Ureter (tissue), 1 donor: ENCODE data around the gene IL17RE. TPM values are rescaled to one million over a fixed set of nuclear protein-coding genes. Genes with fewer than 3 reads are reported as not detected.
"Not testable (repeated sequence)": the region's sequence is repeated elsewhere in the genome, so short reads cannot be mapped to it uniquely, and the experiment has no call there.

ENCODE experiments used
- DNase-seq: peaks from one replicate; pipeline ENCODE4 v3.0.0-alpha.2; 2020; ENCODE audit warnings: low spot score
- total RNA-seq: library from RNA; stranded (reverse); gene quantifications from one replicate; pipeline ENCODE4 v1.2.4, GENCODE V29; 2023
- donor health status: DM: yes; HTN: yes; CAD: no.

The IL17RE gene
- total RNA-seq, 1 donor from 2014 or later, result 11.9 TPM

DNA sequence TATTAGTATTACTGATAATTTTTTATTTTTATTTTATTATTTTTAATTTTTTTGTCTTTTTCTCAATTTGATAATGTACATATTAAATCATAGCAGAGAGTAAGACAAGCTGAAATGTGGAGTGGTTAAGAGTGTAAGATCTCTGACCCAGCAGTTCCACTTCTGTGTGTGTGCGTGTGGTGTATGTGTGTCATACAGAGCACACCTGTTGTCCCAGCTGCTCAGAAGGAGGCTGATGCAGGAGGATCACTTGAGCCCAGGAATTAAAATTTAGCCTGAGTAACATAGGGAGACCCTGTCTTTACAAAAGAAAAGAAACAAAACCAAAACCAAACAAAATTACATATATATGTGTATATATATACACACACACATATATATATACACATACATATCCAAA lies 21.2 kb upstream of the IL17RE start:
- no peak for DNase-seq

DNA sequence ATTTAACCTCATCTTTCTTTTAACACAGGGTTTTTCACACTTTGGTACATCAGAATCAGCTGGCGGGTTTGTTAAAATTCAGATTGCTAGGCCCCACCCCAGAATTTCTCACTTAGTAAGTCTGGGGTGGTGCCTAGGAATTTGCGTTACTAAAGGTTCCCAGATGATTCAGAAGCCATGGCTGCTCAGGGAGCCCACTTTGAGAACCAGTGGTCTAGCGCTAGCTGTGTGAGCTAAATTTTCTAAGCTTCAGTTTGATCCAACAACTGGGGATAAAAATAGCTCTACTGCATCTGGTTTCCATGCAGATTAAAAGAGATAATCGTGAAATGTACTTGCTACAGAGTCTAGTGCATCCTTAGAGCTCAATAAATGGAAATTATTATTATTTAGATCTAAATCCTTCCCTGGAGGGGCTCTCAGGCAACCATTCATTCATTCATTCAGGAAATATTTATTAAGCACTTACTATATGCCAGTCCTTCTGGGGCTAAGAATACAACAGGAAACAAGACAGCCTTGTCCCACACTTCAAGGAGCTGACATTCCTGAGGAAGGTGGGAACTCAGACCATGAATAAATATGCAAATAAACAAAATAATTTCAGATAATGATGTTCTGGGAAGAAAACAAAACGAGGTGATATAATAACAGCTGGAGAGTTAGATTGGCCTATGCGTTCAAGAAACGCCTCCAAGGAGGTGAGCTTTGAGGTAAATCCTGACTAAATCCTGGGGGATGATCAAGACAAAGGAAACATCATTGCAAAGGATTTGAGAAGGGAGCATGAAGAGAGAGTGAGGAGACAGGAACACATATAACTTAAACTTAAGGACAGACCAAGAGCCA lies 18.7 kb upstream of the IL17RE start:
- no peak for DNase-seq

- DNase-seq, result peak; percentile 54
These were observed 18.0 kb upstream of the IL17RE start for GRCh38 chr3:9884555-9885165.

DNA sequence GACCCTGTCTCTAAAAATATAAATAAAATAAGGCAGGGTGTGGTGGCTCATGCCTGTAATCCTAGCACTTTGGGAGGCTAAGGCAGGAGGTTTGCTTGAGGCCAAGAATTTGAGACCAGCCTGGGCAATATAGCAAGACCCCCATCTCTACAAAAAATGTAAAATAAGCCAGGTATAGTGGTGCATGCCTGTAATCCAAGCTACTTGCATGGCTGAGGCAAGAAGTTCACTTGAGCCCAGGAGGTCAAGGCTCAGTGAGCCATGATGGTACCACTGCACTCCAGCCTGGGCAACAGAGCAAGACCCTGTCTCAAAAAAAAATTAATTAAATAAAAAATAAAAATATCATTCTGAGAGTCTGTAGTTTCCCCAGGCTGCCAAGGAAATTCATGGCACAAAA lies 16.3 kb upstream of the IL17RE start:
- no peak for DNase-seq

DNA sequence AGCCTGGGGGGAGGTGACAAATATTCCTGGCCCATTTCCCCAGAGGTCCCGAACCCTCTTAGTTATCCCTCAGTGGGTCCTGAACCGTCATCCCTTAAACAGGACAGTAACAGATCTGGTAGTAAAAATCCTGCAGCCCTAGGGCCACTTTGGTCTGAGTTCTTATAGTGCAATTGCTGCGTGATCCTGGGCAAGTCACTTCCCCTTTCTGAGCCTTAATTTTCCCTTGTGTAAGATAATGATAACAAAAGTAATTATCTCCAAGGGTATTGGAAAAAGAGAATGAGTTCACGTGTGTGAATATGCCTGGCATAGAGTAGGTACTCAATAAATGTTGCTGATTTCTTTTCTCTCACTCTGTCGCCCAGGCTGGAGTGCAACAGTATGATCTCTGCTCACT lies 15.2 kb upstream of the IL17RE start:
- no peak for DNase-seq

- no peak for DNase-seq
These were observed 14.1 kb upstream of the IL17RE start for GRCh38 chr3:9888540-9888939.

GRCh38 chr3:9889405-9889804 lies 13.2 kb upstream of the IL17RE start:
- no peak for DNase-seq

GRCh38 chr3:9890249-9891071 lies 12.2 kb upstream of the IL17RE start, which contains the start of gene JAGN1:
Gene JAGN1, plus strand, starts transcription at chr3:9890610. Its CDS starts 113 bp downstream, at chr3:9890723.
- DNase-seq, result peak; percentile 92

GRCh38 chr3:9891072-9891622 lies 11.5 kb upstream of the IL17RE start:
- no peak for DNase-seq

DNA sequence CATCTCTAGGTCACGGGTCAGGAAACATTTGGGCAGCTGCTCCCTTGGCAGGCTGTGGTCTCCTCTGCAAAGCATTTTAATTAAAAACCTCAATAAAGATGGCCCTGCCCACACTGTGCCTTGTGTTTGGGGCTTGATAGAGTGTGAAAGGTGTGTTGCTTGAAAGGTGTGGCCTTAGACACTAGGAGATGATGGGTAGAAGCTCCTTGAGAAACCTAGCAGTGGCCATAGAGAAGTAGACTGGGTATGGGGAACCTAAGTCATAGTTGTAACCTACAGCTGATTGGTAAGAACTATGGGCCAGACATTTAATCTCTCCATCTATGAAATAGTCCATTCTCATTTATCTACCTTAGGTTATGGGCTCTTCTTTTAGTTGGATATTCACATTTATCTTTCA lies 8.9 kb upstream of the IL17RE start:
- no peak for DNase-seq

GRCh38 chr3:9895715-9896114 lies 6.9 kb upstream of the IL17RE start:
- not testable (repeated sequence) for DNase-seq

- not testable (repeated sequence) for DNase-seq
These were observed 5.8 kb upstream of the IL17RE start for GRCh38 chr3:9896755-9897407.

GRCh38 chr3:9897408-9898372 lies 5.0 kb upstream of the IL17RE start:
- DNase-seq, result no peak

DNA sequence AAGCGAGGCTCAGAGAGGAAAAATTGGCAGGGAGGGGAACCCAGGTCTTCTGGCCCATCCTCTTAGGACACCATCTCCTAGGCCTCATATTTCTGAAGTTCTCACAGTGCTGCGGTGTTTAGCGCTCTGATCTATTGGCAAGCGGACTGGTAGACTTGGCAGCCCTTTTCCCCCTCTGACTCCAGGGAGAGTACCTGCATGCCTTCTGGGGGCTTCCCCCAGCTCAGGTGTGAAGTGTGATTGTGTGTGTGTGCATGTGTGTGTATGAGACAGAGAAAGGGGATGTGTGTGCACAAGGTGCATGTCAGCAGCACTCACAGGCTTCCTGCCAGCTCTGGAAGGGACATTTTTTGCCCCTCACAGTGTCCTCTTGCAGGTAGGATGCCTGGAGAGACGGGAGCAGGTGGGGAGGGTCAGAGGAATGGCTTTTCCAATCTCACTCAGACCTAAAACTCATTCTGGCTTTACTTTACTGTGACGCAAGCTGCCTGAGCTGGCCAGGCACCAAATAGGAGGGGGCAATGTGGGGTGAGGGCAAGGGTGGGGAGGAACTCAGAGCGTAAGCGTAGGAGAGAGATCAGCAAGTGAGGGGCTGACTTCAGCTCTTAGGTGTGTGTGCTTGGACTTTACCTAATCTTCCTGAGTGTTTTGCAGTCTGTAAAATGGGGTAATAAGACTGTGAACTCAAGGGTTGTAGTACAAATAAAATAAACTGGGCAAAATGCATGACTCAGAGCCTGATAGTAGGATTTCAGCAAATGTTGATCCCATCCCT lies 4.0 kb upstream of the IL17RE start:
- DNase-seq, result no peak

GRCh38 chr3:9899289-9899791 lies 3.3 kb upstream of the IL17RE start:
- no peak for DNase-seq

DNA sequence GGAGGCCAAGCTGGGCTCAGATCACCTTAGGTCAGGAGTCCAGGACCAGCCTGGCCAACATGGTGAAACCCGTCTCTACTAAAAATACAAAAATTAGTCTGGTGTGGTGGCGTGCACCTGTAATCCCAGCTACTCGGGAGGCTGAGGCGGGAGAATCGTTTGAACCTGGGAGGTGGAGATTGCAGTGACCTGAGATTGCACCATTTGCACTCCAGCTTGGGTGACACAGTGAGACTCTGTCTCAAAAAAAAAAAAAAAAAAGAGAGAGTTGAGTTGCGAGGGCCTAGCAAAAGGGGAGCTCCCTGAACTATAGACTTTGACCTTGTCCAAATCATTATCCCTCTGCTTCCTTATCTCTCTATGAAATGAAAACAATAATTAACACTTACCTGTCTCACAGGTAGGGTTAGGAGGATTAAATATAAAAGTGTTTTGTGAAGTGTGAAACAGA lies 1.7 kb upstream of the IL17RE start:
- not testable (repeated sequence) for DNase-seq

DNA sequence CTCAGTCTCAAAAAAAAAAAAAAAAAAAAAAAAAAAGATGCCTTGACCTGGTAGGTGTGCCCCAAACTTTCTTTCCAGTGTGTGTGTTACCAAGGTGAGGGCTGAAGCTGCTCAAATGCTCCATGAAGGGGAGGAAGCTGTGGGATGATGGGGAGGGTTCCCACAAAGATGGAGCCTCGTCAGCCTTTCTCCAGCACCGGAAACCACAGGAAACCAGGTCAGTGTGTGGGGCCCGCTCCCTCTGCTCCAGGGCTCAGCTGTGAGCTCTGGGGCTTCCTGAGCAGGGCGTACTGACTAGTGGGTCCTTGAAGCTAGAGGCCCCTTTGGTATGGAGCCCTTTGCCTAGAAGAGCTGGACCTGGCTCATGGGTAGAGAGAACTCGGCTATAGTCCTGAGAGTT lies 681 bp upstream of the IL17RE start:
- DNase-seq, result no peak

- no peak for DNase-seq
These were observed 583 bp downstream of the IL17RE start for GRCh38 chr3:9903238-9903624.

DNA sequence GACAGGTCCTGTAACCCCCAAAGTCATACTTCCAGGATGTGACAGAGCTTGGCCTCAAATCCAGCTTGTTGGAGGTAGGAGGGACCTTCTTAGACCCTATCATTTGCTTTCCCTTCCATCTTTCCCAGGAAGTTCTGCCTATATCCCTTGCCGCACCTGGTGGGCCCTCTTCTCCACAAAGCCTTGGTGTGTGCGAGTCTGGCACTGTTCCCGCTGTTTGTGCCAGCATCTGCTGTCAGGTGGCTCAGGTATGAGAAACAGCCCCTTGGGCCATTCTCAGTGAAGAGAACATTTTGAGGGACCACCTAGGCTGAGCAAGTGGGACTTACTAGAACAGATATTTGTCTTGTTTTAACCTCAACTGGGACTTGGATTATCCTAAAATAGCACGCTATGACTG lies 1.3 kb downstream of the IL17RE start:
- no peak for DNase-seq
